GM19025 (cell line): ENCODE measurements around the gene STRN3.
A peak's percentile ranks its signal among the peaks of the same experiment; 100 is the strongest.

Source experiments
- ATAC-seq: cut with Tn5 transposase; IDR thresholded peaks from one replicate; pipeline ENCODE4 v1.9.1; 2021; ENCODE audit warnings: mild to moderate bottlenecking, low read depth, moderate library complexity; ENCODE audit not compliant: unreplicated experiment

STRN3 gene

GRCh38 chr14:31038521-31039166 lies 12.5 kb upstream of the STRN3 start:
- no peak for ATAC-seq

- ATAC-seq, result no peak
Measured at GRCh38 chr14:31037709-31038221, 11.6 kb upstream of the STRN3 start.

GRCh38 chr14:31036552-31036951 lies 10.4 kb upstream of the STRN3 start:
- ATAC-seq, result no peak

GRCh38 chr14:31030469-31030868 lies 4.3 kb upstream of the STRN3 start:
- no peak for ATAC-seq

- ATAC-seq, result no peak
Measured at GRCh38 chr14:31029016-31029970, 3.1 kb upstream of the STRN3 start.

- no peak for ATAC-seq
Measured at GRCh38 chr14:31027847-31028246, 1.7 kb upstream of the STRN3 start.

DNA sequence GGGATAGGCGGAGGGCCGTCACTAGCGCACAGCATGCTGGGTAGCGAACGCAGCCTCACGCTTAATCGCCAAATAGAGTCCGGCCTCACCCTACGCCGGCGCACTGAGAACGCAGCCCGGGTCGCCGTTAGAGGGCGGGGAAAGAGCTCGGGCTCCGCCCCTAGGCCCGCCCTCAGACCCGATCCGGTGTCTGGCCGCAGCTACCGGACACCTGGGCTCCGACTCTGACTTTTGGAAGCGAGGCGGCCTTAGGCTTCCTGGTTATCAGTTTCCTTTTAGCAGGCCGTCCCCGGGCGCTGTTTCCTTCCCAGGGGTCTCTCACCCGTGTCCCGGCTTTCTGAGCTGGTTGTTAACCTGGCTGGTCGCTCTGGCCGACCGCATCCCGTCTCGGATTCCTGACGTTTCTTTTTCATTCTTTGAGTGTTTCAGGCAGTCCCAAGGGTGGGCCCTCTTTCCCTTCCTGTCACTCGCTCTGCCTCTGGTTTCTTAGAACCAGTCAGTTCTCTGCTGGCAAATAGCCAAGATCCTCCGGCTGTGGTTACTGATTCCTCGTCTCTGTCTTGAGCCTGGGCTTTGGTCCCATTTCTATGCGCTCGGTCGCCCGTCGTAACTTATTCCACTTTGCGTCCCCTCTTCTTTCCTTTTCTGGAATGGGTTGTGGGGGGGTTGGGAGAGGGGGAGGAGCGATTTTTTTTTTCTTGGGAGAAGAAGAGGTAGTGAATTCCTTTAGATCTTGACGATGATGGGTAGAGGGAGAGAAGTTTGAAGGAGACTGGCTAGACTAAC lies 464 bp upstream of the STRN3 start:
- peak; percentile 90 for ATAC-seq

DNA sequence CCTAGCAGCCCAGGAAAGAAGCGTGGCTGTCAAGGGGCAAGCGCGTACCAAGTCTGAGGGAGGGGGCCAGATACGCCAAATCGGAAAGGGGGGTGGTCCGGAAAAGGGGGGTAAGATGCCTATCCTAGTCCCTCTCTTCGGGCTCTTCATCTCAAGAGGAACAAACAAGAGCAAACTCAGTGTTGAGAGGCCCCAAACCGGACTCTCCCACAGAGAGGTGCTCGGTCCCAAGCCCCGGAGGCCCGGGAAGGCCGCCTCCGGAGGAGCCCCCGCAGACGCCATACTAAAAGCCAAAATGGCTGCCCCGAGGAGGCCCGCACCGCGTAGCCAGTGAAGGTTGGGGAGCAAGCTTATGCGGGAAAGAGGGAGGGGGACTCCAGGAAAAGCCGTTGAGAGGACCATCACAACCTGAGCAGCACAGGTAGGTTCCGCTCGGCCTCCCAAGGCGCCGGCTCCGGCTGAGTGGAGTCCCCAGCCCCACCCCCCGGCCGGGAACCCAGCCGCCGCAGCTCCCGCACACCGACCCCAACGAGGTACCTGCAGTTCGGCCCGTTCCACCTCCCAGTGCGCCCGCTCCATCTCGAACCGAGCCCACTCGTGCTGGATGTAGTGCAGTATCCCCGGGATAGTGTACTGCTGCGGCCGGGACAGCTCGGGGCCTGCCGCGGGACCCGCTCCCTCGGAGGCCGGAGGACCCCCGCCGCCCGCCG lies 657 bp downstream of the STRN3 start, which contains the start of gene AP4S1:
TSS of gene AP4S1 (plus strand) at position 283 of the 710 bp plus-strand sequence. CDS start 40,548 bp downstream, outside the sequence.
- no peak for ATAC-seq

DNA sequence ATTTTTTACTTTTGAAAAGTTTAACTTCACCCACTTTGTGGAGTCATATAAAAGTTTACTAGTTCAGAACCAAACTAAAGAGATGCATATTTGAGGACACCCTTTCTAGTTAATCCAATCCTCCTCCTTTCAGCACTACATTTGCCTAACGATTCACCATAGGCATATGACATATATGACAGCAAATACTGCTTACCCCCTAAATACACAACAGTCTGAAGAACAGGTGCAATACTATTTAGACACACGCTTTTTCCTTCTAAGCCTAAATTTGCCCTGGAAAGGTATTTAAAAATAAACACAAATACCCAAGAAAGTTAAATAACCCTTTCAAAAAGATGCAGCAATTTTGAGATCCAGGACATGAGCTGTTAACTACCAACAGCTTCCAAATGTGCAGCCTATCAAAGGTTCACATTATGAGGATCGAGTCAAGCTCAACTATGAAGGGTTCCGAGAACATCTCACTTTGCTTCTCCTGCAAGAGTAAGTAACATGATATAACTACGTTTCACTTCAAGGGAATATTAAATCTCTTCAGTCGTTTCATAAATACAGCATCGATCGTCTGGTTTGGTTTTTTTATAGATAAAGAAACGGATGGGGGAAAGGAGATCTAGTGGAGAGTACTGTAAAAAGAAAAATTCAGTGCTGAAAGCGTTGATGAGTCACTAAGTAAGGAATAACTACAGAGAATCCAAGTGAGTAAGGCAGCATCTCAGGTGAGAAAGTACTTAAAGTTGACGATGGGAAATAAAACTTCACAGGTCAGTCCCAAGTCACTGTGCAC lies 1.4 kb downstream of the STRN3 start:
- no peak for ATAC-seq

- no peak for ATAC-seq
Measured at GRCh38 chr14:31024010-31024480, 2.1 kb downstream of the STRN3 start.

DNA sequence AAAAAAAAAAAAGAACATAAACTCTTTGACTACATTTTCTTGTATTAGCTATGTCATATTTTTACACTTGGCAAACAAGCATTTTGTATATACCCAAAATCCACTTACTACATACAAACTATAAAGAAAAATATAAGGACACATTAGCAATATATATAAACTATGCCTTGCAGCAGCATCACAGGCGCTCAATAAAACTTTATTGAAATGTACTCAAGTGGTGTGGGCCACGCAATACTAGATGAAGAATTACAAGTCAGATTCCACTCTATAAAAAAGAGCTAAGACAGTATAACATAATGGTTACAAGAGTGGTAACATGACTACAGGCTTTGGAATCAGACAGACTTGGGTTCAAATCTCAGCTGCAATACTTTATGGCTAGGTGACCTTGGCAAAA lies 3.8 kb downstream of the STRN3 start:
- no peak for ATAC-seq

GRCh38 chr14:31021576-31021949 lies 4.6 kb downstream of the STRN3 start:
- ATAC-seq, result no peak

DNA sequence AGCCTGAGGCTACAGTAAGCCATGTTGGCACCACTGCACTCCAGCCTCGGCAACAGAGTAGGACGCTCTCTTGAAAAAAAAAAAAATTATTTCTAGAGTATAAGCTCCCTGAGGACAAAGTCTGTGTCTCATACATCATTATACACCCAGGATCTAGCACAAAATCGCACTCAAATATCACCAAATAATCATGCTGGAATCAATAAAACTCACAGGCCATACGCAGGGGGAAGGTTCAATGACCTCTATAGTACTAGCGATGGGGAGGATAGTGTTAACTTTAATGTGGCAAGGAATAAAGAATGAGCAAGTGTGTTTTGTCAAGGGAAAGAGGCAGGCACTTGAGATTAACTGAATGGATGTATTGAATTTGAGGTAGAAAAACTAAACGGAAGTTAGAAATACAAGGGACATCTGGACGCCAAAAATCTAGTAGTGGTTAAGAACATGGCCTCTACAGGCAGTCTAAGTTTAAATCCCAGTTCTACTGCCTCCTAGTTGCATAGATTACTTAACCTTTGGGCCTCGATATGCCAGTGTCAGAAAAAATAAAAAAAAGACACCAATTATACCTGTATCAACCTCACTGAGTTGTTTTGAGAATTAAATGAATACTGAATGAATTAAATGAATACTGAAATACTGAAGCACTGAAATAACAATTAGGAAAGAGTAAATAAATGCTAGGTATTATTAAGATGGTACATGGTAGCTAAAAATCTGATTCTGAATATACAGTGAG lies 5.2 kb downstream of the STRN3 start:
- ATAC-seq, result no peak

GRCh38 chr14:31018057-31018645 lies 8.0 kb downstream of the STRN3 start:
- ATAC-seq, result no peak

GRCh38 chr14:31013841-31014240 lies 12.3 kb downstream of the STRN3 start:
- ATAC-seq, result no peak

- no peak for ATAC-seq
Measured at GRCh38 chr14:31010935-31011334, 15.2 kb downstream of the STRN3 start.

GRCh38 chr14:31009836-31010574 lies 16.2 kb downstream of the STRN3 start:
- ATAC-seq, result no peak
